ENCODE results near the gene MBP.

Gene MBP

GRCh38 chr18:77108821-77109647 lies 23.5 kb downstream of the MBP start:
- Histone ChIP-seq H3F3A (ENCODE audit: insufficient read depth, low read length) (no peaks in the 10 kb centered on the region; the same call in 1 of the 2 replicates), H2AFZ (ENCODE audit: low read length) (no peak overlapping the region), H3K4me2 (ENCODE audit: low read length) (peak overlapping the region; percentile 39; the same call in 1 of the 2 replicates), H3K9ac (ENCODE audit: low read length) (no peak overlapping the region; the same call in 1 of the 2 replicates), H3K9me3 (ENCODE audit: low read length) (no peaks in the 10 kb centered on the region), H3K4me1 (ENCODE audit: insufficient read depth, low read length, severe bottlenecking) (peaks cover 56% of the 10 kb centered on the region), H3K9me2 (ENCODE audit: low read depth, low read length) (no peaks in the 10 kb centered on the region), H3K4me3 (ENCODE audit: low read depth, low read length, poor library complexity, severe bottlenecking) (no peak overlapping the region), H3K27me3 (ENCODE audit: insufficient read depth, low read length) (no peaks in the 10 kb centered on the region), H3K27ac (ENCODE audit: low read depth, low read length, poor library complexity, severe bottlenecking) (peak overlapping the region; percentile 50), H4K20me1 (ENCODE audit: insufficient read depth, low read length) (no peaks in the 10 kb centered on the region), H3K36me3 (ENCODE audit: insufficient read depth, low read length) (peaks cover 51% of the 10 kb centered on the region), H3K79me2 (ENCODE audit: insufficient read depth, low read length) (no peaks in the 10 kb centered on the region)
- TF ChIP-seq EZH2 (IDR thresholded peaks at IDR 0.05; ENCODE audit: borderline replicate concordance, low read length): no peak
- no peak for TF ChIP-seq CTCF (IDR thresholded peaks at IDR 0.05; ENCODE audit: low read length)

- no peak overlapping the region for H3K4me3 ChIP-seq (ENCODE audit: low read depth, low read length, poor library complexity, severe bottlenecking)
- H4K20me1 ChIP-seq (ENCODE audit: insufficient read depth, low read length): no peaks in the 10 kb centered on the region
- peaks cover 63% of the 10 kb centered on the region for H3K4me1 ChIP-seq (ENCODE audit: insufficient read depth, low read length, severe bottlenecking)
- H3K27ac ChIP-seq (ENCODE audit: low read depth, low read length, poor library complexity, severe bottlenecking): peak overlapping the region; percentile 50
- no peaks in the 10 kb centered on the region; the same call in 1 of the 2 replicates for H3F3A ChIP-seq (ENCODE audit: insufficient read depth, low read length)
- H3K9me2 ChIP-seq (ENCODE audit: low read depth, low read length): no peaks in the 10 kb centered on the region
- peak overlapping the region; percentile 39; the same call in 1 of the 2 replicates for H3K4me2 ChIP-seq (ENCODE audit: low read length)
- H3K36me3 ChIP-seq (ENCODE audit: insufficient read depth, low read length): peaks cover 52% of the 10 kb centered on the region
- H3K79me2 ChIP-seq (ENCODE audit: insufficient read depth, low read length): no peaks in the 10 kb centered on the region
- TF ChIP-seq EZH2 (IDR thresholded peaks at IDR 0.05; ENCODE audit: borderline replicate concordance, low read length) (no peak), CTCF (IDR thresholded peaks at IDR 0.05; ENCODE audit: low read length) (no peak)
- H3K9ac ChIP-seq (ENCODE audit: low read length): peak overlapping the region; percentile 3; the same call in 1 of the 2 replicates
- no peaks in the 10 kb centered on the region for H3K9me3 ChIP-seq (ENCODE audit: low read length)
- no peak overlapping the region for H2AFZ ChIP-seq (ENCODE audit: low read length)
- H3K27me3 ChIP-seq (ENCODE audit: insufficient read depth, low read length): no peaks in the 10 kb centered on the region
Measured at GRCh38 chr18:77108001-77108692, 24.4 kb downstream of the MBP start.

- H3K79me2 ChIP-seq (ENCODE audit: insufficient read depth, low read length): no peaks in the 10 kb centered on the region
- H3K9me3 ChIP-seq (ENCODE audit: low read length): no peaks in the 10 kb centered on the region
- H3K9ac ChIP-seq (ENCODE audit: low read length): no peak overlapping the region
- H2AFZ ChIP-seq (ENCODE audit: low read length): no peak overlapping the region
- TF ChIP-seq CTCF (IDR thresholded peaks at IDR 0.05; ENCODE audit: low read length) (no peak), EZH2 (IDR thresholded peaks at IDR 0.05; ENCODE audit: borderline replicate concordance, low read length) (no peak)
- no peaks in the 10 kb centered on the region for H4K20me1 ChIP-seq (ENCODE audit: insufficient read depth, low read length)
- no peaks in the 10 kb centered on the region for H3K9me2 ChIP-seq (ENCODE audit: low read depth, low read length)
- H3K4me3 ChIP-seq (ENCODE audit: low read depth, low read length, poor library complexity, severe bottlenecking): no peak overlapping the region
- peaks cover 7% of the 10 kb centered on the region for H3F3A ChIP-seq (ENCODE audit: insufficient read depth, low read length)
- peaks cover 72% of the 10 kb centered on the region for H3K4me1 ChIP-seq (ENCODE audit: insufficient read depth, low read length, severe bottlenecking)
- H3K27ac ChIP-seq (ENCODE audit: low read depth, low read length, poor library complexity, severe bottlenecking): peak overlapping the region; percentile 50
- H3K4me2 ChIP-seq (ENCODE audit: low read length): no peak overlapping the region
- no peaks in the 10 kb centered on the region for H3K27me3 ChIP-seq (ENCODE audit: insufficient read depth, low read length)
- peaks cover 54% of the 10 kb centered on the region for H3K36me3 ChIP-seq (ENCODE audit: insufficient read depth, low read length)
Measured at GRCh38 chr18:77107292-77107691, 25.3 kb downstream of the MBP start.
